ENCODE data around the gene MEIOSIN. TPM values are rescaled to one million over a fixed set of nuclear protein-coding genes. Genes with fewer than 3 reads are reported as not detected.

MEIOSIN gene
- total and polyA plus RNA-seq, 9 of the 15 experiments (the other 6 are each of a cell fraction or from before 2014, with no cell fraction given): 0.06 to 2.0 (median 0.76) TPM

- TF ChIP-seq CREB3L1 (IDR thresholded peaks at IDR 0.05; ENCODE audit: borderline replicate concordance, low read depth) (0 out of 2 replicates have a peak, but pooled peaks have one; percentile 10), HMBOX1 (IDR thresholded peaks at IDR 0.05) (no peak), CHD1 (IDR thresholded peaks at IDR 0.05; ENCODE audit: low read length) (peak; percentile 73), ZNF12 (CRISPR knock-in tag; IDR thresholded peaks at IDR 0.05) (no peak), FOS (IDR thresholded peaks at IDR 0.05; ENCODE audit: extremely low read depth, insufficient read length) (peak; percentile 82), POLR2G (IDR thresholded peaks at IDR 0.05; ENCODE audit: low read depth, low read length) (peak; percentile 95), ARID1B (IDR thresholded peaks at IDR 0.05) (no peak), TEAD4 (IDR thresholded peaks at IDR 0.05; ENCODE audit: low read length) (no peak), TEAD4 (CRISPR knock-in tag; IDR thresholded peaks at IDR 0.05; ENCODE audit: borderline replicate concordance) (peak; percentile 69; the same call in 1 of the 2 replicates), NEUROD1 (IDR thresholded peaks at IDR 0.05; ENCODE audit: borderline replicate concordance, low read depth, low read length, partially characterized antibody) (peak; percentile 49), GABPA (tag; conservative IDR thresholded peaks at IDR 0.05; ENCODE audit: low read depth) (no peak), SPI1 (IDR thresholded peaks at IDR 0.05; ENCODE audit: borderline replicate concordance, low read depth, low read length) (peak; percentile 79; the same call in 1 of the 2 replicates), MTA3 (IDR thresholded peaks at IDR 0.05; ENCODE audit: borderline replicate concordance) (peak; percentile 41; the same call in 1 of the 2 replicates), CREB1 (IDR thresholded peaks at IDR 0.05) (peak; percentile 90), CREB1 (CRISPR knock-in tag; IDR thresholded peaks at IDR 0.05) (peak; percentile 85)
Measured at GRCh38 chr19:45692187-45693105, 40.8 kb upstream of the MEIOSIN start, which contains the start of gene QPCTL (continued).
